Stimulated activated CD8-positive, alpha-beta memory T cell treated with anti-CD3 and anti-CD28 coated beads, Interleukin-15, amount 100 ng/mL, for 1 hour (primary cell): Measurements from ENCODE around the gene TRAF3.

Source experiments
- DNase-seq: peaks from one replicate; pipeline ENCODE4 v3.0.0-alpha.2; 2020; ENCODE audit warnings: low read depth

The TRAF3 gene

DNA sequence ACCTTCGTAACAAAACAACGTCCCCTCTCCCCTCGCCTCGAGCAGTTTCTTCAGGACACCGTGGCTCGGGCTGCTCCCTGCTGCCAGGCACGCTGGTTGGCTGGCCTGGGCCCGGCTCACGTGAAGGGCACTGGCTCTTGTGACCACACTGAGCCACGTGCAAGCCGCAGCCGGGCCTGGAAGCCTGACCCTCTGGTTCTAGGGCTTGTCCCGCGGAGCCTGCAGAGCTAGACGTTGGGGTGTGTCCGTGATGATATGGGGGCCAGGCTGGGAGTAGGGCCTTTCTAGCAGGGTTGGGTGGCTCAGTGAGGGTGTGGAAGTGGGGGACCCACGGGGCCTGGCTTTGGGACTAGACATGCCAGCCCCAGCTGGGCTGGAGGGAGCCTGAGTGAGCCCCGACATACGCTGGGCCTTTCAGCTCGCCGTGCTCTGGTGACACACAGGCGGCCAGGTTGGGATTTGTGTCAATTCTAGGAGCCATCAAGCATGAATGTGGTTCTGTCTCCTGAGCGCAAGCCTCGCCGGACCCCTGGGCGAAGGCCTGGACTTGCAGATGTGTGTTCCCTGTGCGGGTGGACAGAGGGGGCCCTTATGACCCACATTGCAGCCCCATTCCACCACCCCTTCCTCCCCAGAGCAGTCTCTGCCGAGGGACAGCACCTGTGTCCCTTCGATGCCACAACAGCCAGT, 131.7 kb downstream of the TRAF3 start:
- no peak for DNase-seq

DNA sequence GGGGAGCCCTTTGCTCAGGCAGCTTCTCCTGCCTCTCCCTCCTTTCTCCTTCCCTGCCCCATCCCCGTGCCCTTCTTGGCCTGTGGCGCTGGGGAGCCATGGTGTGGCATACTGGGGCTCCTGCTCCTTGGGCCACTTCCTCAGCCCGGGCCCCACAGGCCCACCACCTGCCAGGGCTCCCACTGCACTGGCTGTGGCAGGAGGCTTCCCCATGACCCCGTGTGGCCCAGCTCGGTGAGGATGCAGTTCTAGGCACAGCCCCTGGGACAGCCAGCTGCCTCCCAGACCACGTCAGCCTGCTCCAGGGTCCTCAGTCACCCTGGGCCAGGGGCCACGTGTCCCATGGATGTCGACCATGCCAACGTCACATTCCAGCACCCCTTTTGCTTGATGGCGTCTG, 132.2 kb downstream of the TRAF3 start:
- no peak for DNase-seq

DNA sequence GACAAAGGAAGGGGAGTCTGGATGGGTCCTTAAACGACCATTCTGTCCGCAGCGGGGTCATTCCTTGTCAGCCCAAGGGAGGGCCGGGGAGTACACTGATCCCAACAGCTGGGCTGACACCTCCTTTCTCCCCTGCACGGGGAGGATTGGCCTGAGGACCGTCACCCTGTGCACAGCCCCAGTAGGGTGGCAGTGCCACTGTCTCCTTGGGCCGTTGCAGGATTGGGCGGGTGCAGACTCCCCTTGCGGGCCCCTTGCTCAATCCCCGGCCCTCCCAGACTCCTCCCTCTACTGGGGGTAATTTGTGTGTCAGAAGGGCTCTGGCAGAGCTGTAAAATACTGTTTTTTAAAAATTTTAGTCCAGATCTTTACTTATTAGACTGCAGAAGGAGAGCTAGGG, 132.7 kb downstream of the TRAF3 start:
- DNase-seq = no peak

DNA sequence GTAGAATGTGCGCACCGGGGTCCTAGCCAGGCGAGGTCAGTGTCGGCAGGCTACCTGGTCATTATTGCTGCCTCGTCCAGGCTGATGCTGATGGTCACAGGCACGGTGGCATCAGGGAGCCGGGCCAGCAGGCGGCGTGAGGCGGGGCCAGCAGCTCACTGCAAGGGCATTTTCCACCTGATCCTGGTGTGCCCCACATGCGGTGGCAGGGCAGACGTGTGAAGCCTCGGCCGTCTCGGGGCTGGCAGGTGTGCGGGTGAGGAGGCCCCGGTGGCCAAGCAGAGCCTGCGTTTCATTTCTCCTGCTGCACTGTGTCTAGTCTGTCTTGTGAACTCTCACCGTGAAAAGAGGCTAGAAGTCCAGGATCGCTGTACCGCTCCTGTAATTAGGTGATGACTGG, 133.2 kb downstream of the TRAF3 start:
- no peak for DNase-seq

DNA sequence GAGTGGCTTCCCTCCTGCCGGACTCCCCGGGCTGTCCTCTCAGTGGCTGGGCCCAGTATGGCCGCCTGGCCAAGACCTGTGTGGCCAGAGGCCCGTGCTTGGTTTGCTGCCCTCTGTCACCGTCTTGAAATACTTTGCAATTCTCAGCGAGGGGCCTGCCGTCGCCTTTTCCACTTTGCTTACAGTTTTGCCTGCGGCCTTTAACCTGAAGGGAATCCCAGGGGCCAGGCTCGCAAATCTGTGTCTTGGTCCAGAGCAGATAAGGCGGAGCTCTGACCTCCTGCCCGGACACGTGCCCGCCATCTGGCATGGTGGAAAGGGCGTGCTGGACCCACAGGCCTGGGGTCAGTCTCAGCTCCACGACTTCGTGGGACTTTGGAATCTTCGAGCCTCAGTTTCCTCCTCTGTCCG, 134.3 kb downstream of the TRAF3 start:
- DNase-seq = no peak

DNA sequence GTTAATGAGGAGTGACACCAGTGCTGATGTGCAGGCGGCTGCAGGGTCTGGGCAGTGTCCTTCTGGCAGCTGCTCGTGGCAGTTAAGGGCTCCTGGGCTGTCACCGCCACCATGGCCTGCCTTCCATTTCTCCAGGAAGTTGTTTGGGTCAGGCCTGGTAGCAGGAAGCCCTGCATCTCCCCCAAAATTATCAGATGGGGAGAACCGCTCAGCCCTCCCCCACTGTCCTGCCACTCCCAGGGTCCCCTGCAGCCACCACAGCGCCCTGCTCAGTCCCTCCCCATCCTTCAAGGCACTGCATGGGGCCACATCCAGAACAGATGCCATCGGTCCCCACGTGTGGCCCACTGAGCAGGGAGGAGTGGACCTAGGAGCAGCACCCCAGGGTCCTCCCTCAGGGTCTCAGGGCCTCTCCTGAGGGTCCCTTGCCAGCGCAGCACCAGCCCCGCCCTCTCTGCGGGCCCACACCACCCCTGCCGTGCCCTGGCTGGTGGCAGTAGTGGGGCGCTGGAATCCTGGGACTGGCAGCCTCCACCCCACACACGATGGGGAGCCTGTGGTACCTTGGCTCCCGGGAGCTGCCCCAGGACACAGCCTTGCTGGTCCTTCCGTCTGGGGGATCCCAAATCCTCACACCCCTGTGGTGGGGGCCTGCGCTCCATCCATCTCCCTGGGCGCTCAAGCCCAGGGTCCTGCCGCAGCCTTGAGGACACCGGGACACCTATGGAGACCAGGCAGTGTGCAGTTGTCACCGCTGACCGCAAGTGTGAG, 134.9 kb downstream of the TRAF3 start:
- no peak for DNase-seq

DNA sequence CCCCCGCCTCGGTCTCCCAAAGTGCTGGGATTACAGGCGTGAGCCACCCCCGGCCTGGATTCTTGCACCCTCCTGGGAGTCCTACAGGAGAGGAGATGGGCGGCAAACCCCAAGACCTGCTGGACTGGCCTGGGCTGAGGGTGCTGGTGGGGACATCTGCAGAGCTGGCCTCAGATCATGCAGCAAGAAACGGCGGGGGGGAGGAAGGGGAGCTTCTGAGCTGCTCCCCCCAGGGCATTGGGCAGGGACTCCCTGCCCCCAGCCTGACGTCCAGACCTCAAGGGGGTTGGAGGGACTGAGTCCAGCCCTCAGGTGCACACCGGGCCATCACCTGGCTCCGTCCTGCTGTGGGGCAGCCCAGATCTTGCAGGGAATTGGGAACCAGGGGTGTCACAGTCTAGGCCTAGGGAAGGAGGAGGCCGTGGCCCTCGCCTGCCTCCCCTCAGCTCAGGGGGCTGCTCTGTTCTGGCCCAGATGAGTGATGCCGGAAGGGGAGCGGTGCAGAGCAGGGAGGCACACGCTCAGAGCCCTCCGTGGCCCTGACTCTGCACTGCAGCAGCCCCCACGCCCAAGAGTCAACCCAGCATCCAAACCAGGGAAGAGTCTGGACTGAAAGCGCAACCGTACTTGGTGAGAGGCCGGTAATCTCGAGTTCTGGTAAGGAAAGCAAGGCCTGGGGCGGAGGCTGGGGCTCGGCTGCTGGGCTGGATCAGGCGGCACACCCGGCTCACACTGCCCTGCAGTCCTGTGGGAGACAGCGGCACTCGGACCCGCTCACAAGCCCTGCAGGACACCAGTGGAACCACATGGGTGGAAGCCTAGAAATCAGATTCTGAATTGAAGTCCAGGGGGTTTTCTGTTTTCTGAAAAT, 136.3 kb downstream of the TRAF3 start:
- DNase-seq = no peak

DNA sequence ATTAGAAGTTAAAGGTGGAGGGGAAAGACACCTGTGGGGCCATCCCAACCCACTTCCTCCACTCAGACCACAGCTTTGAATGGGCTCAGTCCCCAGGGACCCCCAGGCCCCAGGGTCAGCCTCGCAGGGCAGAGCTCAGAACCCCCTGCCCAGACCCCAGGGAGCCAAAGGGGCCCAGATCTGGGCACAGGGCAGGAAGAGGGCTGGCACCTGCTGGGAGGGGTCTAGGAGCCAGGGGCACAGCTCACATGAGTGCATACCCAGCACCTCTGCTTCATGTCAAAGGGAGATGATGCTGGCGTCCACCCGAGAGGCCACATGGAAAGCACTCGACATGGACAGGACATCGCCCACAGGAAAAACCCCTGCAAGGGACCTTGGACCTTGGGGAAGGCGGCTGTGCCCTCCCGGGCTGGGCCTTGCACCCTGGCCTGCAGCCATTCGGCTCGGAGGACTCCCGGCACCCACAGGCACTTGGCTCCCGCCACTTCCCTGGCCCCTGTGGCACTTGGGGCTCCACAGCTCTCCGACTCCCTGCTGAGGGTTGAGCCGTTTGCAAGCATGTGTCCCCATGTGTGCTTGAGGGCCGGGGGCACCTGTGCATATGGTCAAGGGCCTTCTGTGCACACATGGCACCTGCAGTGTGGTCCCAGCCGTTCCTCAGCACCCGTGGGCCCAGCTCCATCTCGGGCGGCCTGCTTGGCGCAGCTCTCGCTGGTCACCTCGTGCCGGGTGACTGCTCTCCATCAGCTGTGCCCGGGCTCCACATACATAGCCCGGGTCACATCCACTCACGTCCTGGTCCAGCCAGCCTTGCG, 137.4 kb downstream of the TRAF3 start:
- no peak for DNase-seq

DNA sequence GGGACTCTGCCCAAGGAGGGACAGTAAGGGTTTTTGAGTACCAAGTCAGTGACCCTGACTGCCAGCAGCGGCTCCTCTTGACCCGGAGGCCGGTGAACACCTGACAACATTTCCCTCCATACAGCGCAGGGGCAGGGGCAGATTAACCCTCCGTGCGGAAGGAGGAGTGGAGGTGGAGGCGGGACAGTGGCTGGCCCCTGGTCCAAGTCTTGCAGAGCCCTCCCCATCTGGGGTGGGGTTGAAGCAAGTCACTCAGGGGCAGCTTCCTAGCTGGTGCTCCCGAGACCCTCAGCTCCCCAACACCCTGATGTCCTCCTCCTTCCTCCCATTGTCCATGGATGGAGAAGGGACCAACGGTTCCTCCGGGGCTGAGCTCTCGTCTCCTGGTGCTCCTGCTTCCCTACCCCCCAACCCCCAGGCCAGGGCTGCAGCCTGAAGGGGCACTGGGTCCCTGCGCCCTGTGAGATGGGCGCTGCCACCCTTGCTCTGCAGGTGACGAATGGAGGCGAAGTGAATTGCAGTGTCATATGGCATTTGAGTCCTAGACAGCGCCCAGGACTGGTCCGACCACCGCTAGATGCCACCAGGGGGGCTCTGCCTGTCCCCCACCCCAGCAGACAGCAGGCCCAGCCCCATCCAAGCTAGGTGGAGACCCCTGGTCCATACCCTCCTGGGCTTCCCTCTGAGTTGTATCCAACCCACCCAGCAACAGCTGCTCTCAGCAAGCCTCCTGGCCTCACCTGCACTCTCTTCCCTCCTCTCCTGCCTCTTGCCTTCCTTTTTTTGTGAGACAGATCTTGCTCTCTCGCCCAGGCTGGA, 138.3 kb downstream of the TRAF3 start:
- no peak for DNase-seq

DNA sequence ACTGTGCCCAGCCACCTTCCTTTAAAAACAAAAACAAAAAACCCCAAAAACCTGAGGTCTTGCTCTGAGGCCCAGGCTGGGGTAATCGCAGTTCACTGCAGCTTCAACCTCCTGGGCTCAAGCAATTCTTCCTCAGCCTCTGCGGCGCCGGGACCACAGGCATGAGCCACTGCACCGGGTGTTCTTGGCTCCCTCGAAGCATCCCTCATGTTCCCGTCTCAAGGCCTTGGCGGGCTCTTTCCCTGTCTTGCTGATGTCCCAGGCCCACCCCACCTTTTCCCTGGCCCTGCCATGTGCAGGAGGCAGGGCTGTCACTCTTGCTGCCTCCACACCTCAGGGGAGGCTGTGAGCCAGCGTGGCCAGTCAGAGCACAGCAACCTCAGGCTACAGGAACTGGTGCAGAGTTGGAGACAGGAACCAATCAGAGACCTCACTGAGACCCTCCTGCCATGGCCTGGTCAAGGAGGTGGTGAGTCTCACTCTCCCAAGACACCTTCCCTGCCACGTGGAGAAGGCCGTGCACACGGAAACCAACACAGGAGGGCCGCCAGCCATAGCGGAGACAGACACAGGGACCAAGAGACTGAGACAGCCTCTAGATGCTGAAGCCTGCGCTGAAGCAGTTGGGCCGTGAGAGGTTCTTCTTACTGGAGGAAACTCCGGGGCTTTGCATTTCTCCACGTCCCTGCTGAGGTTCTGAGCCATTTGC, 139.3 kb downstream of the TRAF3 start:
- DNase-seq = no peak

DNA sequence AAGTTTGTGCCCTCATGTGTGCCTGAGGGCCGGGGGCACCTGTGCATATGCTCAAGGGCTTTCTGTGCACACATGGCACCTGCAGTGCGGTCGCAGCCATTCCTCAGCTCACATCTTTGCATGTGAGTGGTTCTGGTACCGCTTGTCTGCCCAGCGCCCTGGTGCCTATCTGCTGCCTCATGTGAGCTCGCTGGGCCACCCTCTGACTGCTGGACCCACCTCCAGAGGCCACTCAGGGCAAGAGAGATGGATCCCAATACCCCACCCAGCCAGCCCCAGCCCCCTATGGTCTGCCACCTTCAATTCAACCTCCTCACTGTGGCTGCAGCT, 139.8 kb downstream of the TRAF3 start:
- no peak for DNase-seq

DNA sequence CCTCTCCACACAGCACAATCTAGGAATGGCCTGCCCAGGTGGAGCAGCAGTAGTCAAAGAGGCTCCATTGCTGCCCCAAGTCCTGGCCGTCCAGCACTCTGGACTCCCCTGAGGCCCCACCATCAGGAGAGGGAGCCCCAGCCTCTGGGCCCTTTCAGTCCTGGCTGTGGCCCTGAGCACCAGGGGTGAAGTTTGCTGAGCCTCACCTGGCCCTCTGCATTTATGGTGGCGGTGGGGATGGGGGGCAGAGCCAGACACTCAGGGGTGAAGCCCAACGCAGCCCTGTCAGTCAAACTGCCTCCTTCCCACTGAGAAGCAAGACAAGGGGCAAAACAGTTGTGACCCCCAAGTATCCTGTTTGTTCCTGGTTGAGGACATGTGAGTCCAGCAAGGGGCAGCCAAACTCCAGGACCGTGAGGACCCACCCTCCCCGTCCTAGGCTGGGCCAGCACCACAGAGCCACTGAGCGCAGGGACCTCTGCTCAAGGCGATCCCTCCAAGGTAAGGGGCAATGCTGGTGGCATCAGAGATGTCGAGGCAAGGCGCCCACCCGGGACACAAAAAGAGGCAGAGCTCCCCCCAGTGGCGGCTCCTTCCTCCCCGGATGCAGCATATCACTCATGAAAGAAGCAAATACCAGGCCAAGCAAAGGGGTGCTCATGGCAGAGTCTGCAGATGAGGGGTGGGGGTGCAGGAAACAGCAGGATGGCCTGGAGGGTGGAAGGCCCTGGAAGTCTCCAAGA, 140.4 kb downstream of the TRAF3 start:
- peak; percentile 40 for DNase-seq

DNA sequence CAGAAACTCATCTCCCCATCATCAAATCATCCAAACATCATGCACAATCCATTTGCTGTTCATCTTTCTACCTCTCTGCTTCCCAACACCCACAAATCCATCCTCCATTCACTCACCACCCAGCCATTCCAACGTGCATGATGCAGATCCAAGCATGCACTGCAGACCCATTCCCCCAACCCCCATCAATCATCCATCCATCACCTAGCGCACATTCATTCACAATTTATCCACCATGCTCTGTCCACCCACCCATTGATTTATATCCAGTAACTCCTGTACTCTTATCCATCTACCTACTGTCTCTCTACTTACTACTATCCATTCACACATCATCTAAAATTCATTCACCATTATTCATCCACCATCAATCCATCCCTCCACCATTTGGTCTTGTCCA, 141.2 kb downstream of the TRAF3 start:
- DNase-seq = no peak

DNA sequence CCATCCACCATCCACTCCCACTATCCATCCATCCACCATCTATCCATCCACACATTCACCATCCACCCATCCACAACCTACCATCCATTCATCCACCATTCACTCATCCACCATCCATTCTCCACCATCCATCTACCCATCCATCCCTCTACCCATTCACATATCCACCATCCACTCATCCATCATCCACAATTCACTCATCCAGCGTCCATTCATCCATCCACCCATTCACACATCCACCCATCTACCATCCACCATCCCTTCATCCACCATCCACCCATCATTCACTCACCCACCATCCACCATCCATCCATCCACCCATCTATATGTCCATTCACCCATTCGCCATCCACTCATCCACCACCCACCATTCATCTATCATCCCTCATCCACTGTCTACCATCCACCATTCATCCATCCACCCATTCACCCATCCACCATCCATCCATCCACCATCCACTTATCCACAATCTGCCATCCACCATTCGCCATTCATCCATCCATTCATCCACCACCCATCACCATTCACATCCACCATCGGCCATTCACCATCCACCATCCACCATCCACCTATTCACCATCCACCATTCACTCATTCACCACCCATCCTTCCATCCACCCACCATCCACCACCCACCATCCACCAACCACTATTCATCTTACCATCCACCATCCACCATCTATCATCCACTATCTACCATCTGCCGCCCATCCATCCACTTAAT, 143.2 kb downstream of the TRAF3 start:
- DNase-seq = no peak

DNA sequence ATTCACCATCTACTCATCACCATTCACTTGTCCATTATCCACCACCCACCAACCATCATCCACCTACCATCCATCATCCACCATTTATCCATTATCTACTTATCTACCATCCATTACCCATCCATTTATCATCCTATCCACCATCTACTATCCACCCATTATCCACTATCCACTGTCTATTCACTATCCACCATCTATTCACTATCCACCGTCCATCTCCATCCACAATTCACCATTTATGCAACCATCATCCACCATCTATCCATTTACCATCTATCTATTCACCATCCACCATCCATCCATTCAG, 143.7 kb downstream of the TRAF3 start:
- no peak for DNase-seq

DNA sequence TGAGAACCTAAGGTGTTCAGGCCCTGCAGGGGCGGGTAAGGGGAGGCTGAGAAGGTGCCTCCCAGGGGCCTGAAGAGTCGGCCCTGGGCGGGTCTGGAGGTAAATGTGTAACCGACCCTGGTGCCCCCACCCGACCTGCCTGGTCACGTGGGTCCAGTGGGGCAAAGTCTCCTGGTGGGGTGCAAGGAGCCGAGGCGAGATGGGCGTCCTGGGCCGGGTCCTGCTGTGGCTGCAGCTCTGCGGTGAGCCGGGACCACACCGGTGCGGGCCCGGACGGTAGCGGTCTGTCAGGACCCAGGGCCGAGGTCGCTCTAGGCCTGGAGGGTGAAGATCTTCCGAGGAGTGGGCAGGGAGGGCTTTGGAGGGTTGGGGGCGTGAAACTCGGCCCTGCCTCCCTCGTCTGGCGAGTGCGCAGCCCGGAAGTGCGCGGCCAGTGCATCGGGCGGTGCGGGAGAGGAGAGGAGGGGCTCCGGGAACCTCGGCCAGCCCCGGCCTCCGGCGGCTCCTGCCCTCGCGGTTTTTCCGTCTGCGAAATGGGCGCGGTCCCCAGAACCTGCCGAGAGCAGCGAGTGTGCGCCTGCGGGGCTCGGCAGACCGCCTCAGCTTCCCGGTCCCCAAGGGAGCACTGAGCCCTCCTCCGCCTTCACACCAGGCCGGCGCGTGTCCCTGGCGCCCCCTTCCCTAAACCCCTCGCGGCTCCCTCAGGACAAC, 145.4 kb downstream of the TRAF3 start, which contains the start of gene AMN:
Gene AMN (plus strand): TSS at position 174 of the 711 bp plus-strand sequence. CDS start 26 bp downstream, at position 200.
- DNase-seq = no peak

DNA sequence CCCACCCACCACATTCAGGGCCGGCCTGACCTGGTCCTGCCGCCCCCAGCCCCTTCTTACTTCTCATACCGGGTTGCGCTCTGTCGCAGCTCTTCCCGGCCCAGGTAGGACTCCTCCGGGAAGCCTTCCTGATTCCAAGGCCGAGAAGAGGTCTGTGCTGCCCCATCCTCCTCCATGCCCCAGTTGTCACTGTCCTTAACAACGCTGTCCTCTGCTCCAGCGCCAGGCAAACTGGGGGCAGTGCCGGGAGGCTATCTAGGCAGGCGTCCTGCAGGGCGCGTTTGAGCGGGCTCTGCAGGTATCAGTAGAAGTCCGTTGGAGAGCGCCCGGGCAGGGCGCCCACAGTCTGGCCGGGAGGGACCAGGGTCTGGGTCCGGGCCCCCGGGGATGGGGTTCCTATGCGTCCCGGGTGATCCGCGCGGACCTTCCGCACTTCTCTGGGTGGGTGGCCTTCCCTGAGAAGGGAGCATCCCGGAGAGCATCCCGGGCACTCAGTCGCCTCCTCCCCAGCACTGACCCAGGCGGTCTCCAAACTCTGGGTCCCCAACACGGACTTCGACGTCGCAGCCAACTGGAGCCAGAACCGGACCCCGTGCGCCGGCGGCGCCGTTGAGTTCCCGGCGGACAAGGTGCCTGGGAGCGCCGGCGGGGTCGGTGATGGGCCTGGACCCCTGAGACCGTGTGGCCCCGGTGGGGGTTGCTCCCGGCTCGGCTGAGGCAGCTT, 146.1 kb downstream of the TRAF3 start:
- no peak for DNase-seq

DNA sequence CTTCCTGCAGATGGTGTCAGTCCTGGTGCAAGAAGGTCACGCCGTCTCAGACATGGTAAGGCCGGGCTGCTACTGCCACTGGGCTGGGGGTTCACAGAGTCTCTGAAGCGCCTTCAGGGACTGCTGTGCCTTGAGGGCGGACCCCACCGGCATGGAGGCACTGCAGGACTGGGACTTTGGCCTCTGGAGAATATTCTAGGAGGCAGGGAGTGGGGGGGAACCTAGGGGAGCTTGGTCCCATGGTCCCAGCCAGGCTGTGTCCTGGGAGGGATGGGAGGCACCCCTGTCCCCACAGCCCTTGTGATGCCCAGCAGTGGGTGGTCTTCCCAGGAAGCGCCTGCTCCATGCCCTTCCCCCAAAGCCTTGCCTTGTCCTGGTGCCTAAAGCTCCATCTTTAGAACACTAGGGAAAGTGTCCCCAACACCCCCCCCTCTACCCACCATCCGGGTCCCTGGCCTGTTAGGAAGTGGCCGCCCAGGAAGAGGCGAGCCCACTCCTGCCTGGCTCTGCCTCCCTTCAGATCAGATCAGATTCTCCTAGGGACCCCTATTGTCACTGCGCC, 146.8 kb downstream of the TRAF3 start:
- no peak for DNase-seq
